ENCODE data around the gene GRIN2A. TPM values are rescaled to one million over a fixed set of nuclear protein-coding genes. Genes with fewer than 3 reads are reported as not detected.

The GRIN2A gene
- total and polyA plus RNA-seq, 10 donors: under 0.01 to 0.10 (median 0.03) TPM; not detected in 7

DNA sequence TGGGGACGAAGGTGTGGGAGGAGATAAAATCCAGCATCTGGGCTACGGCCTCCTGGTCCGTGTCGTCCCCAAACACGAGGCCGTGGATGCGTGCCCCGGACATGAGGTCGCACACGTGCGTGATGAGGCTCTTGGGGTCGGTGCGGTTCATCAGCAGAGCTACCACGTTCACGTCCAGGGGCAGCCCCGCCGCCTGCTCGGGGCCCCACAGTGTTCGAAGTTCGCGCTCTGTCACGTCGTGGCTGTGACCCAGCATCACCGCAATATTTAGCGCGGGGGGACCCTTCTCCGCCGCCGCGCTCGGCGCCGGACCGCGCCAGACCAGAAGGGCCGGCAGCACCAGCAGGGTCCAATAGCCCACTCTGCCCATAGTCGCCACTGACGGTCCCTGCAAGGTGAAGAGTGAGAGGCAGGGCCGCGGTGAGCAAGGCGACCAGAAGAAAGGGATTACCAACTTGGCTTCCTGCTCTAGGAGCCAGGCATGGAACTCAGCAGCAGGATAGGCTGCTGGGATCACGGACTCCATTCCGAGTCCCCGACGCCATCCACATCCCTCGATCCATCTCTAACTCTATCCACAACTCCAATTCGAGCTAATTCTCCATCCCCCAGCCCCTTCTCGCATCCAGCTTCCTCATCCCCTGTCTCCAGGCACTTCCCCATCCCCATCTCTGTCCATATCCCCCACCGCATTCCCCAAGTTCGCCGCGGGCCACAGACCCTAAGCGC lies 2.0 kb downstream of the GRIN2A start:
- TF ChIP-seq CTCF (IDR thresholded peaks at IDR 0.05 in 8 of 11, conservative IDR thresholded peaks at IDR 0.05 in 3 of 11) (no peak), POLR2A (IDR thresholded peaks at IDR 0.05) (no peak), POLR2AphosphoS5 (IDR thresholded peaks at IDR 0.05) (no peak)
- no peak for DNase-seq
- no peaks in the 10 kb centered on the region for H3K36me3 ChIP-seq
- H3K27me3 ChIP-seq (replicated peaks in 1 of 7): peaks cover 8 to 82% (median 44%) of the 10 kb centered on the region in 7 donors
- 32 to 46% (median 41%) methylated on average over 30 to 53 of the region's 53 CpGs for WGBS, 5 donors
- peak overlapping the region in 1 of 8 donors; percentile 64 for H3K4me3 ChIP-seq
- H3K9me3 ChIP-seq: no peaks in the 10 kb centered on the region
- intact Hi-C loops (cut with DNase I; ENCODE audit: low total_unique reads): loop anchor here (10.0 kb wide), 2 partner anchors 535 to 1045 kb away; no protein-coding TSS in a partner anchor
- peaks cover 16 to 30% (median 27%) of the 10 kb centered on the region in 6 donors for H3K4me1 ChIP-seq
- no peak overlapping the region for H3K27ac ChIP-seq

GRCh38 chr16:10178526-10178925 lies 3.7 kb downstream of the GRIN2A start:
- intact Hi-C loops (cut with DNase I; ENCODE audit: low total_unique reads): no loop called here
- Histone ChIP-seq H3K4me1 (peaks cover 16 to 30% (median 27%) of the 10 kb centered on the region in 6 donors), H3K36me3 (no peaks in the 10 kb centered on the region), H3K4me3 (no peak overlapping the region), H3K27me3 (replicated peaks in 1 of 7) (peaks cover 8 to 66% (median 36%) of the 10 kb centered on the region in 7 donors), H3K9me3 (peaks cover 0 to 5% (median 0%) of the 10 kb centered on the region in 8 donors), H3K27ac (no peak overlapping the region)
- DNase-seq: no peak
- WGBS, 5 donors: 81 to 92% (median 88%) methylated on average over 3 of the region's 3 CpGs
- no peak for TF ChIP-seq CTCF (IDR thresholded peaks at IDR 0.05 in 8 of 11, conservative IDR thresholded peaks at IDR 0.05 in 3 of 11)
- no peak for TF ChIP-seq POLR2A (IDR thresholded peaks at IDR 0.05)
- TF ChIP-seq POLR2AphosphoS5 (IDR thresholded peaks at IDR 0.05): no peak

DNA sequence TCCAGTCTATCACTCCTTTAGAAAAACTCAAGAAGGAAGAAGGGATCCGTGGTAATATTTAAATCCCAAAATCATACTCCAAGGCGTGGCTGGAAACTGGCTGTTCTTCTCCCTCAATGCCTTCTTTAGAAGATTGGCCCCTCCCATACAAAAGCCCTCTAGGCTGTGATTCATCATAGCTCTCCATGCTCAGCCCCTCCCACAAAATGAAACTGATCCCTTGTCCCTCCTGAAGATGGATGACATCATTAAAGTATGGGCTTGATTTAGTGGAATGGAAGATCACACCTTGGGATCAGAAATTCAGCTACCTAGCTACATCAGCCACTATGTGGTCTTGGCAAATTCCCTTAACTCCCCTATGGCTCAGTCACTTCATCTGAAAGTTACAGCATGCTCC lies 4.1 kb downstream of the GRIN2A start:
- TF ChIP-seq POLR2AphosphoS5 (IDR thresholded peaks at IDR 0.05): no peak
- no peak for TF ChIP-seq CTCF (IDR thresholded peaks at IDR 0.05 in 8 of 11, conservative IDR thresholded peaks at IDR 0.05 in 3 of 11)
- no peak for TF ChIP-seq POLR2A (IDR thresholded peaks at IDR 0.05)
- intact Hi-C loops (cut with DNase I; ENCODE audit: low total_unique reads): no loop called here
- peaks cover 0 to 5% (median 0%) of the 10 kb centered on the region in 8 donors for H3K9me3 ChIP-seq
- no peaks in the 10 kb centered on the region for H3K36me3 ChIP-seq
- peaks cover 15 to 27% (median 25%) of the 10 kb centered on the region in 6 donors for H3K4me1 ChIP-seq
- DNase-seq: no peak
- WGBS, 5 donors: 76 to 87% (median 83%) methylated on average over 2 of the region's 2 CpGs
- no peak overlapping the region for H3K27ac ChIP-seq
- peaks cover 8 to 61% (median 33%) of the 10 kb centered on the region in 7 donors for H3K27me3 ChIP-seq (replicated peaks in 1 of 7)
- H3K4me3 ChIP-seq: no peak overlapping the region

DNA sequence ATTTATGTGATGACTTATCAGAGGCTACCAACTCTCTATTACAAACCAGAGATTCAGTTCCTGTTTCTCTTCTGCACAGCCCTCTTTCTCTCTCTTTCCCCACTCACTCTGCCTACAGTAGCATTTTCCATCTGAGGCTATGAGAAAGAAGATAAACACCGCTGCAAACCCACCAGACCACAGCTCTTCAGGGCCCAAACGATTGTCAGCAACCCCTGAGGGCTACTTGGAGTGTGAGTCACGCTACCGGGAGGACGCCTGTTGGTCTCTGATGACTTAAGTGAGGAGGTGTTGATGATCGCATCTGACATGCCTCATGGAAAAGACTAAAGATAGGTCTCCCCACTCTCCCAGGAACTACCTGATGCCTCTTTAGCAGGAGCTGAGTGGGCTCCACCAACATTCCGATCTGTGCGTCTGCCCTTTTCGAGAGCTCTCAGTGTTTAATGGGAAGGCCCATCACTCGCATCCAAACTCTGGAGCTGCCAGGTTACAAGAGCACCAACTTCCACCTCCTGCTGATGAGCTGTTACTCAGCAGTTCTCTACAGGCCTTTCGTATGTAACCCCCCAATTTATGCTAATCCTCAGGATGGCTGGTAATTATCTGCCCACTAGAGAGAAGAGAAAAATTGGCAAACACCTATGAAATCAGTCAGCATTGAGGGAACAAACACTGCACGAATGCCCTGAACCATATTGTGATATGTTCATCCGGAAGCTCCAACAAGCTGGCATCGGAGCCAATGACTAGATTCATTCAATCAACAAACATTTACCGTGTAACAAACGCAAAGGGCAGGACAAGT lies 9.2 kb downstream of the GRIN2A start:
- Histone ChIP-seq H3K4me3 (no peak overlapping the region), H3K4me1 (no peaks in the 10 kb centered on the region), H3K27ac (no peak overlapping the region), H3K27me3 (replicated peaks in 1 of 7) (peaks cover 0 to 11% (median 0%) of the 10 kb centered on the region in 7 donors), H3K9me3 (peaks cover 0 to 5% (median 0%) of the 10 kb centered on the region in 8 donors), H3K36me3 (no peaks in the 10 kb centered on the region)
- WGBS, 5 donors: 76 to 88% (median 84%) methylated on average over 15 to 16 of the region's 16 CpGs
- DNase-seq: no peak
- no peak for TF ChIP-seq CTCF (IDR thresholded peaks at IDR 0.05 in 8 of 11, conservative IDR thresholded peaks at IDR 0.05 in 3 of 11)
- no peak for TF ChIP-seq POLR2AphosphoS5 (IDR thresholded peaks at IDR 0.05)
- intact Hi-C loops (cut with DNase I; ENCODE audit: low total_unique reads): no loop called here

Data from spleen (tissue), 11 donors.